MCF 10A (cell line): ENCODE results near the gene BASP1. TPM values are rescaled to one million over a fixed set of nuclear protein-coding genes. Genes with fewer than 3 reads are reported as not detected.
A peak's percentile ranks its signal among the peaks of the same experiment; 100 is the strongest.
"Not testable (repeated sequence)": the region's sequence is repeated elsewhere in the genome, so short reads cannot be mapped to it uniquely, and the experiment has no call there.

ENCODE experiments used
- BruUV-seq: library from RNA; stranded (reverse); fragments of 400-500 nt; replicated peaks from 2 replicates; lab custom pipeline; 2021; lab: Mats Ljungman, UMichigan
- CTCF ChIA-PET: fragments of 300-600 bp; sonication (Branson Sonifier 250); formaldehyde crosslinking; extraction: SDS; loops from one replicate; lab custom pipeline; 2021; ENCODE audit warnings: antibody characterized with exemption, inconsistent platforms; lab: Yijun Ruan, JAX
- POLR2A ChIA-PET: fragments of 300-600, 350-650 bp; sonication (Branson Sonifier 250); formaldehyde crosslinking; extraction: SDS; loops from one replicate; lab custom pipeline; 2020; ENCODE audit warnings: antibody characterized with exemption, inconsistent platforms; lab: Yijun Ruan, JAX
- DNase-seq: peaks from one replicate; pipeline ENCODE4 v3.0.0-alpha.2; 2018; ENCODE audit not compliant: unreplicated experiment
- H3K27ac Mint-ChIP-seq: one replicate; pipeline ENCODE4 v1.8.0; 2022; ENCODE audit warnings: mild to moderate bottlenecking, low read depth, mixed read lengths; ENCODE audit not compliant: unreplicated experiment
- H3K27me3 Mint-ChIP-seq: one replicate; pipeline ENCODE4 v1.8.0; 2022; ENCODE audit warnings: mixed read lengths; ENCODE audit not compliant: insufficient read depth, unreplicated experiment
- H3K36me3 Mint-ChIP-seq: one replicate; pipeline ENCODE4 v1.8.0; 2022; ENCODE audit warnings: mild to moderate bottlenecking, moderate library complexity, mixed read lengths; ENCODE audit not compliant: insufficient read depth, unreplicated experiment
- H3K4me1 Mint-ChIP-seq: one replicate; pipeline ENCODE4 v1.8.0; 2022; ENCODE audit warnings: mixed read lengths; ENCODE audit not compliant: insufficient read depth, unreplicated experiment
- H3K4me3 Mint-ChIP-seq: one replicate; pipeline ENCODE4 v1.8.0; 2022; ENCODE audit warnings: mild to moderate bottlenecking, moderate library complexity, mixed read lengths; ENCODE audit not compliant: unreplicated experiment
- H3K9me3 Mint-ChIP-seq: one replicate; pipeline ENCODE4 v1.8.0; 2022; ENCODE audit warnings: mixed read lengths; ENCODE audit not compliant: unreplicated experiment
- intact Hi-C: fragments of 100-400 bp; cut with micrococcal nuclease; formaldehyde crosslinking; loops from 2 replicates; pipeline ENCODE4 v1.14.1; 2022
- total RNA-seq: library from RNA; stranded (reverse); gene quantifications from 2 replicates; pipeline ENCODE4 v1.2.3, GENCODE V29; 2022
- TF ChIP-seq, protein P1 (sequence below): fragments of 200-600 bp; IDR thresholded peaks from one replicate; pipeline ENCODE4 v1.8.0; 2022; ENCODE audit warnings: antibody characterized with exemption, mild to moderate bottlenecking; ENCODE audit not compliant: unreplicated experiment

The BASP1 gene
- total RNA-seq, 1 experiment from 2014 or later = 84.5 TPM

DNA sequence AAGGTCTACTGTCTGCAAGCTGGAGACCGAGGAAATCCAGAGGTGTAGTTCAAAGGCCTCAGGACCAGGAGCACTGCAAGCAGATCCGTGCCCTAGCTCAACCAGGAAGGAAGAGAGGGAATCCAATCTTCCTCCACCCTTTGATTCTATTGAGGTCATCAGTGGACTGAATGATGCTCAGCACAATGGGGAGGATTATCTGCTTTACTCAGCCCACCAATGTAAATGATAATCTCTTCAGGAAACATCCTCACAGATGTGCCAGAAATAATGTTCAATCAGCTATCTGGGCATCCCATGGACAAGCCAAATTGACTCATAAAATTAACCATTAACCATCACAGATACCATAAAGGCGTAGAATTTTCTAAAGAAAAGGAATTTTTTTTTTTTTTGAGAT is 92.0 kb downstream of the BASP1 start:
- no peak overlapping the region for H3K27ac Mint-ChIP-seq
- intact Hi-C loops = loop anchor here (10.0 kb wide), 1 partner anchor 975 kb away; no protein-coding TSS in a partner anchor
- no peak overlapping the region for H3K4me3 Mint-ChIP-seq
- POLR2A ChIA-PET = no interaction called here
- no peak for DNase-seq
- no peaks in the 10 kb centered on the region for H3K27me3 Mint-ChIP-seq
- TF ChIP-seq, protein P1, sequence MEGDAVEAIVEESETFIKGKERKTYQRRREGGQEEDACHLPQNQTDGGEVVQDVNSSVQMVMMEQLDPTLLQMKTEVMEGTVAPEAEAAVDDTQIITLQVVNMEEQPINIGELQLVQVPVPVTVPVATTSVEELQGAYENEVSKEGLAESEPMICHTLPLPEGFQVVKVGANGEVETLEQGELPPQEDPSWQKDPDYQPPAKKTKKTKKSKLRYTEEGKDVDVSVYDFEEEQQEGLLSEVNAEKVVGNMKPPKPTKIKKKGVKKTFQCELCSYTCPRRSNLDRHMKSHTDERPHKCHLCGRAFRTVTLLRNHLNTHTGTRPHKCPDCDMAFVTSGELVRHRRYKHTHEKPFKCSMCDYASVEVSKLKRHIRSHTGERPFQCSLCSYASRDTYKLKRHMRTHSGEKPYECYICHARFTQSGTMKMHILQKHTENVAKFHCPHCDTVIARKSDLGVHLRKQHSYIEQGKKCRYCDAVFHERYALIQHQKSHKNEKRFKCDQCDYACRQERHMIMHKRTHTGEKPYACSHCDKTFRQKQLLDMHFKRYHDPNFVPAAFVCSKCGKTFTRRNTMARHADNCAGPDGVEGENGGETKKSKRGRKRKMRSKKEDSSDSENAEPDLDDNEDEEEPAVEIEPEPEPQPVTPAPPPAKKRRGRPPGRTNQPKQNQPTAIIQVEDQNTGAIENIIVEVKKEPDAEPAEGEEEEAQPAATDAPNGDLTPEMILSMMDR = no peak
- peaks cover 12% of the 10 kb centered on the region for H3K4me1 Mint-ChIP-seq
- no peaks in the 10 kb centered on the region for H3K36me3 Mint-ChIP-seq
- no peaks in the 10 kb centered on the region for H3K9me3 Mint-ChIP-seq
- BruUV-seq = no TSS peak
- CTCF ChIA-PET = no interaction called here

DNA sequence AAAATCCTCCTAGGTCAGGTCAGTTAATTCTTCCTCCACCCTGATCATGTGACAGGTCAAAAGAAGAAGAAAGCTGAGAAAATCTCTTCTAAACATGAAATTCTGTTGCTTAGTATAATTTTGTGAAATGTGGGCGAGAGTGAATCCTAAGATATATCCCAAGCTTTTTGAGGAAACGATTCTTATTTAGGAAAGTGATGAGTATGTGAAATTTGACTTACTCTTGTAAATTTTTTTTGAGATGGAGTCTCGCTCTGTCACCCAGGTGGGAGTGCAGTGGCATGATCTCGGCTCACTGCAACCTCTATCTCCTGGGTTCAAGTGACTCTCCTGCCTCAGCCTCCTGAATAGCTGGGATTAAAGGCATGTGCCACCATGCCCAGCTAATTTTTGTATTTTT is 93.1 kb downstream of the BASP1 start:
- H3K27me3 Mint-ChIP-seq, H3K4me3 Mint-ChIP-seq, intact Hi-C loops, H3K9me3 Mint-ChIP-seq, POLR2A ChIA-PET, H3K27ac Mint-ChIP-seq, H3K36me3 Mint-ChIP-seq, DNase-seq, BruUV-seq: not testable (repeated sequence)
- peaks cover 18% of the 10 kb centered on the region for H3K4me1 Mint-ChIP-seq
- CTCF ChIA-PET = interaction anchor here (0.8 kb wide), 1 partner anchor 94 kb away, joined by 3 read pairs; no protein-coding TSS in a partner anchor

DNA sequence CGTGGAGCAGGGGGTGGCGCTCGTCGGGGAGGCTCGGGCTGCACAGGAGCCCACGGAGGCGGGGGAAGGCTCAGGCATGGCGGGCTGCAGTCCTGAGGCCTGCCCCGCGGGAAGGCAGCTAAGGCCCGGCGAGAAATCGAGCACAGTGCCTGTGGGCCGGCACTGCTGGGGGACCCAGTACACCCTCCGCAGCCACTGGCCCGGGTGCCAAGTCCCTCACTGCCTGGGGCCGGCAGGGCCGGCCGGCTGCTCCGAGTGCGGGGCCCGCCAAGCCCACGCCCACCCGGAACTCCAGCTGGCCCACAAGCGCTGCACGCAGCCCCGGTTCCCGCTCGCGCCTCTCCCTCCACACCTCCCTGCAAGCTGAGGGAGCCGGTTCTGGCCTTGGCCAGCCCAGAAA is 94.4 kb downstream of the BASP1 start:
- intact Hi-C loops, H3K27me3 Mint-ChIP-seq, H3K4me3 Mint-ChIP-seq, CTCF ChIA-PET, BruUV-seq, H3K9me3 Mint-ChIP-seq, H3K27ac Mint-ChIP-seq, DNase-seq, POLR2A ChIA-PET, H3K36me3 Mint-ChIP-seq: not testable (repeated sequence)
- H3K4me1 Mint-ChIP-seq = peaks cover 20% of the 10 kb centered on the region

DNA sequence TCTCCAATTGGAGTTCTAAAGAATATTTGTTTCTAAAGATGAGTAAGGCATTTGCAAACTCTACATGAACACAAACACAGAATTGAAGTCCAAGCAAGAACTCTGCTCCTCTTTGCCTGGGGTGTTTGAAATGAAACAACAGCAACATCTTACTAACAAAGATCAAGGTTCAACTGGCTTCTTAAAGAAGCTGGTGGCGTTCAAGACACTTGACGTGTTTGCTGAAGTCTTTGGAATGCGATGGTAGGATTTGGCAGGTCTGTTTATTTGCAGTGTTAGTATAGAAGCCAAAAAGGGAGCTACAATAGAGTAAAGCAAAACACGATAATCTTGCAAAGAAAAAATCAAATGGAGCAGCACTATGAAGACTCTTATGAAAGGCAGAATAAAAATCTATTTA is 94.9 kb downstream of the BASP1 start:
- H3K27ac Mint-ChIP-seq = no peak overlapping the region

DNA sequence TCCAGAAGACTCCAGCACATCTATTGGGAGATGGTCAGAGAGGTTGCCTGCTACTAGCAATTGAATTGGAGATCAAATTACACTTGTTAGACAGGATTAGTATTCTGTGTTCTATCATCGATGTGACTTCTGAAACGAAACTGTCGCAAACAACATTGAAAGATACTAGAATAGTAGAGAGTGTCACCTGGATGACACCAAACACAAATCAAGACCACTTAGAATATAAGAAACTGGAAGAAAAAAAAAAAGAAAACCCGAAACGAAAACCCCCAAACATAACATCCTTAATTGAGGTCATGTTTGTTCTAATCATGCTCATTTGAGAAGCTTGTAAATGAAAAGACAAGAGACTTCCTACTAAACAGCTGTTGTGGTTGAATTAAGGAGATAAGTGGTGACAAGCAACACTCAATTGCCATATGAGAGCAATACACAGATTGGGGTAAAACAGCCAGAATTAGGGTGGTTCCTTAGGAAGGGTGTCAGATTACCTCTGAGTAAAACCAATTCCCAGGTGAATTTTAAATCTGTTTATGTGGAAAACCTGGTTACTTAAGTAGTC is 97.6 kb downstream of the BASP1 start:
- H3K9me3 Mint-ChIP-seq = no peaks in the 10 kb centered on the region
- H3K36me3 Mint-ChIP-seq = no peaks in the 10 kb centered on the region
- intact Hi-C loops = no loop called here
- no peak overlapping the region for H3K4me3 Mint-ChIP-seq
- no TSS peak for BruUV-seq
- ChIA-PET CTCF (interaction anchor here (0.6 kb wide), 2 partner anchors 123 to 1383 kb away, joined by 3 to 4 read pairs; no protein-coding TSS in a partner anchor), POLR2A (interaction anchor here (0.5 to 2.7 kb wide), 6 partner anchors 9 to 913 kb away, joined by 3 to 15 read pairs (median 3); no protein-coding TSS in a partner anchor)
- peak overlapping the region; percentile 75 for H3K27ac Mint-ChIP-seq
- H3K4me1 Mint-ChIP-seq = peaks cover 35% of the 10 kb centered on the region
- TF ChIP-seq, protein P1 = no peak
- DNase-seq = peak; percentile 39
- no peaks in the 10 kb centered on the region for H3K27me3 Mint-ChIP-seq

More for the DNA sequence above, 94.9 kb downstream of the BASP1 start:
- no peak overlapping the region for H3K4me3 Mint-ChIP-seq
- CTCF ChIA-PET = no interaction called here
- H3K27me3 Mint-ChIP-seq = no peaks in the 10 kb centered on the region
- peaks cover 26% of the 10 kb centered on the region for H3K4me1 Mint-ChIP-seq
- no peaks in the 10 kb centered on the region for H3K36me3 Mint-ChIP-seq
- POLR2A ChIA-PET = interaction anchor here (0.5 kb wide), 1 partner anchor 31 kb away, joined by 3 read pairs; no protein-coding TSS in a partner anchor
- TF ChIP-seq, protein P1 = no peak
- no peak for DNase-seq
- BruUV-seq = no TSS peak
- no peaks in the 10 kb centered on the region for H3K9me3 Mint-ChIP-seq
- intact Hi-C loops = no loop called here
